ENCODE measurements around the gene PLEKHA6. TPM values are rescaled to one million over a fixed set of nuclear protein-coding genes. Genes with fewer than 3 reads are reported as not detected.

The PLEKHA6 gene
- total RNA-seq, 1 experiment from 2014 or later, result 2.1 TPM

GRCh38 chr1:204186597-204186996 lies 173.1 kb downstream of the PLEKHA6 start:
- peaks cover 58% of the 10 kb centered on the region for H3K27me3 Mint-ChIP-seq (ENCODE audit: low read depth)
- H3K36me3 Mint-ChIP-seq (ENCODE audit: insufficient read depth in 1 of 3, low read depth in 3 of 3), result no peaks in the 10 kb centered on the region
- WGBS (ENCODE audit: extremely low coverage, insufficient read length, low lambda C conversion rate), result no CpG with 5 or more reads among the region's 10 CpGs
- H3K9me3 Mint-ChIP-seq, result no peaks in the 10 kb centered on the region
- no peak overlapping the region for H3K27ac Mint-ChIP-seq
- H3K79me1 ChIP-seq (ENCODE audit: insufficient read depth, low read depth, low read length, poor library complexity, severe bottlenecking), result no peaks in the 10 kb centered on the region
- no peak overlapping the region for H3K56ac ChIP-seq (ENCODE audit: insufficient read length, low read depth, low read length)
- H2AK5ac ChIP-seq (ENCODE audit: insufficient read length, low read length), result no peak overlapping the region
- H4K8ac ChIP-seq (replicated peaks; ENCODE audit: insufficient read length, low read depth, low read length), result no peak overlapping the region
- H3K18ac ChIP-seq (ENCODE audit: insufficient read length, low read depth, low read length), result no peak overlapping the region
- H2BK20ac ChIP-seq (ENCODE audit: low read depth, low read length, poor library complexity, severe bottlenecking), result no peak overlapping the region
- no peaks in the 10 kb centered on the region for H3K79me2 ChIP-seq (ENCODE audit: insufficient read depth, low read length)
- no peak for DNase-seq
- no peaks in the 10 kb centered on the region for H3K9me3 ChIP-seq (ENCODE audit: control insufficient read depth, low read depth, low read length)
- H2AFZ ChIP-seq (ENCODE audit: low read length), result no peak overlapping the region
- TF ChIP-seq CTCF (conservative IDR thresholded peaks at IDR 0.05), result no peak
- H4K5ac ChIP-seq (ENCODE audit: insufficient read length, low read depth, low read length), result no peak overlapping the region
- no peaks in the 10 kb centered on the region for H4K20me1 ChIP-seq (ENCODE audit: control insufficient read depth, insufficient read depth, insufficient read length)
- no peak overlapping the region for H3K14ac ChIP-seq (ENCODE audit: insufficient read depth, low read length)
- no peak overlapping the region for H3K23ac ChIP-seq (ENCODE audit: insufficient read length, low read depth, low read length)
- no peak overlapping the region for H3K4me3 Mint-ChIP-seq
- H3K23me2 ChIP-seq (ENCODE audit: insufficient read length, low read depth, low read length, poor library complexity, severe bottlenecking), result no peaks in the 10 kb centered on the region
- H4K91ac ChIP-seq (ENCODE audit: insufficient read length, low read depth, low read length), result no peak overlapping the region
- peaks cover 2% of the 10 kb centered on the region; the same call in 1 of the 2 replicates for H3K27me3 ChIP-seq (ENCODE audit: insufficient read depth, low read length)
- no peak overlapping the region for H2BK15ac ChIP-seq (ENCODE audit: low read depth, low read length)
- no peak overlapping the region for H2BK12ac ChIP-seq (ENCODE audit: insufficient read length, low read depth, low read length)
- H3K4me1 Mint-ChIP-seq, result peaks cover 8 to 9% of the 10 kb centered on the region in 2 experiments
- H2BK5ac ChIP-seq (ENCODE audit: insufficient read length, low read length), result no peak overlapping the region
- no peak overlapping the region for H3K4ac ChIP-seq (ENCODE audit: low read depth, low read length)
- no peak overlapping the region for H3T11ph ChIP-seq (ENCODE audit: low read length)
- H3K4me2 ChIP-seq (ENCODE audit: insufficient read depth, insufficient read length, low read length), result no peak overlapping the region
- H3K9ac ChIP-seq (ENCODE audit: extremely low read depth, insufficient read length, low read length), result no peak overlapping the region
- no peak overlapping the region for H2BK120ac ChIP-seq (ENCODE audit: low read depth, low read length, poor library complexity, severe bottlenecking)
- no peak overlapping the region for H3K27ac ChIP-seq (ENCODE audit: insufficient read length, low read depth, low read length)
- no peaks in the 10 kb centered on the region for H3K4me1 ChIP-seq (ENCODE audit: insufficient read depth, low read length)
